ENCODE data around the gene SNAP25.

The SNAP25 gene

GRCh38 chr20:10291568-10292248 is 73.1 kb downstream of the SNAP25 start:
- no peak overlapping the region for H3K27ac ChIP-seq
- POLR2A ChIA-PET (ENCODE audit: low non-redundant PET) = no interaction called here

GRCh38 chr20:10297223-10297622 is 78.6 kb downstream of the SNAP25 start:
- no peak overlapping the region for H3K27ac ChIP-seq
- no peak for DNase-seq (ENCODE audit: low spot score)
- ChIA-PET POLR2A (ENCODE audit: low non-redundant PET) (no interaction called here), CTCF (interaction anchor here (0.6 to 1.4 kb wide), 2 partner anchors 12 to 460 kb away, joined by 3 to 5 read pairs; no protein-coding TSS in a partner anchor)
- TF ChIP-seq CTCF (conservative IDR thresholded peaks at IDR 0.05; ENCODE audit: low read depth) = no peak

More at GRCh38 chr20:10291568-10292248, 73.1 kb downstream of the SNAP25 start:
- DNase-seq (ENCODE audit: low spot score) = no peak
- CTCF ChIA-PET = no interaction called here
- no peak for TF ChIP-seq CTCF (conservative IDR thresholded peaks at IDR 0.05; ENCODE audit: low read depth)

- ChIA-PET CTCF (interaction anchor here (0.7 to 1.4 kb wide), 2 partner anchors 11 to 207 kb away, joined by 4 to 5 read pairs; no protein-coding TSS in a partner anchor), POLR2A (ENCODE audit: low non-redundant PET) (no interaction called here)
- TF ChIP-seq CTCF (conservative IDR thresholded peaks at IDR 0.05; ENCODE audit: low read depth) = no peak
Measured at GRCh38 chr20:10297684-10298240, 79.1 kb downstream of the SNAP25 start.

GRCh38 chr20:10300582-10301446 is 82.2 kb downstream of the SNAP25 start:
- ChIA-PET POLR2A (ENCODE audit: low non-redundant PET) (no interaction called here), CTCF (interaction anchor here (0.6 kb wide), 1 partner anchor 1247 kb away, joined by 4 read pairs; no protein-coding TSS in a partner anchor)
- H3K27ac ChIP-seq = no peak overlapping the region
- no peak for DNase-seq (ENCODE audit: low spot score)
- TF ChIP-seq CTCF (conservative IDR thresholded peaks at IDR 0.05; ENCODE audit: low read depth) = no peak

More at GRCh38 chr20:10297684-10298240, 79.1 kb downstream of the SNAP25 start:
- DNase-seq (ENCODE audit: low spot score) = no peak
- H3K27ac ChIP-seq = no peak overlapping the region

GRCh38 chr20:10303852-10304251 is 85.2 kb downstream of the SNAP25 start:
- TF ChIP-seq CTCF (conservative IDR thresholded peaks at IDR 0.05; ENCODE audit: low read depth) = no peak
- CTCF ChIA-PET = no interaction called here

GRCh38 chr20:10304471-10305046 is 85.9 kb downstream of the SNAP25 start:
- DNase-seq (ENCODE audit: low spot score) = no peak
- ChIA-PET POLR2A (ENCODE audit: low non-redundant PET) (no interaction called here), CTCF (interaction anchor here (0.6 kb wide), 1 partner anchor 123 kb away, joined by 4 read pairs; no protein-coding TSS in a partner anchor)
- no peak for TF ChIP-seq CTCF (conservative IDR thresholded peaks at IDR 0.05; ENCODE audit: low read depth)
- H3K27ac ChIP-seq = no peak overlapping the region

More at GRCh38 chr20:10303852-10304251, 85.2 kb downstream of the SNAP25 start:
- H3K27ac ChIP-seq = no peak overlapping the region
- DNase-seq (ENCODE audit: low spot score) = no peak
- POLR2A ChIA-PET (ENCODE audit: low non-redundant PET) = no interaction called here

All from RWPE1 (cell line).